Chondrocyte (in vitro differentiated cells): ENCODE results near the gene PMAIP1. TPM values are rescaled to one million over a fixed set of nuclear protein-coding genes. Genes with fewer than 3 reads are reported as not detected.

Experiments
- DNase-seq: peaks from one replicate; pipeline ENCODE4 v3.0.0; 2021; ENCODE audit warnings: mixed read lengths, low spot score
- H3K27ac Mint-ChIP-seq: one replicate; pipeline ENCODE4 v1.8.0; 2021; ENCODE audit warnings: mild to moderate bottlenecking, moderate library complexity, mixed read lengths; ENCODE audit not compliant: unreplicated experiment
- H3K27me3 Mint-ChIP-seq: 2 replicates; pipeline ENCODE4 v1.8.0; 2021; ENCODE audit warnings: low read depth, mixed read lengths
- H3K36me3 Mint-ChIP-seq: 2 replicates; pipeline ENCODE4 v1.8.0; 2021; ENCODE audit warnings: low read depth, mixed read lengths
- H3K4me1 Mint-ChIP-seq: 2 replicates; pipeline ENCODE4 v1.8.0; 2021; ENCODE audit warnings: low read depth, mild to moderate bottlenecking, mixed read lengths
- H3K4me3 Mint-ChIP-seq: one replicate; pipeline ENCODE4 v1.8.0; 2021; ENCODE audit warnings: mild to moderate bottlenecking, moderate library complexity, mixed read lengths; ENCODE audit not compliant: unreplicated experiment
- H3K9me3 Mint-ChIP-seq: 2 replicates; pipeline ENCODE4 v1.8.0; 2021; ENCODE audit warnings: low read depth, mixed read lengths
- total RNA-seq: library from RNA; stranded (reverse); gene quantifications from 3 replicates; pipeline ENCODE4 v1.2.1, GENCODE V29; 2021
- TF ChIP-seq, protein P1 (sequence below): fragments of 200-600 bp; sonication (generic); IDR thresholded peaks from 2 replicates; pipeline ENCODE4 v1.5.0; 2021; ENCODE audit warnings: antibody characterized with exemption, mild to moderate bottlenecking, moderate library complexity

Gene PMAIP1
- total RNA-seq, 1 donor from 2014 or later: 8.0 TPM

DNA sequence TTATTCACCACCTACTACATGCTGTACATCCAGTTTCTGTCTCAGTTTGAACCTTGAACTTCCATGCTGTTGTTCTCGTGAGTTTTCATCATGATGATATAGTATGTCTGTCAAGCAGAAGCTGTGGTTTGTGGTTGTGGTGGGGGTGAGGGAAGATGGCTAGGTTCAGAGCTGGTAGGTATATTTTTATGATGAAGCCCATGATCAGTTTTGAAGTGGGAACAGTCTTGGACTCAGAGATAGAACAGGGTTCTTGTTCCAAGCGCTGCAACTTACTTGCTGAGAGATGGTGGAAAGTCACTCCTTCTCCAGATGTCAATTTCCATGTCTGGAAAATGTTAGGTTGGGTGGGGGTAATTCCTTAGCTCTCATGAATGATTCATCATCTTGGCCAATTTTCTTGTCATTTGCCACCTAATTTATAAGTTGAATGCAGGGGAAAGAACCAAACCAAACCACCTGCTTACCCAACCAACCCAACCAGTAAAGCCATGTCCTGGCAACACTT is 21.6 kb downstream of the PMAIP1 start:
- H3K27me3 Mint-ChIP-seq: peaks cover 4% of the 10 kb centered on the region
- H3K27ac Mint-ChIP-seq: no peak overlapping the region
- no peaks in the 10 kb centered on the region for H3K36me3 Mint-ChIP-seq
- peaks cover 32% of the 10 kb centered on the region for H3K4me1 Mint-ChIP-seq
- no peak overlapping the region for H3K4me3 Mint-ChIP-seq
- H3K9me3 Mint-ChIP-seq: no peaks in the 10 kb centered on the region
- TF ChIP-seq, protein P1, sequence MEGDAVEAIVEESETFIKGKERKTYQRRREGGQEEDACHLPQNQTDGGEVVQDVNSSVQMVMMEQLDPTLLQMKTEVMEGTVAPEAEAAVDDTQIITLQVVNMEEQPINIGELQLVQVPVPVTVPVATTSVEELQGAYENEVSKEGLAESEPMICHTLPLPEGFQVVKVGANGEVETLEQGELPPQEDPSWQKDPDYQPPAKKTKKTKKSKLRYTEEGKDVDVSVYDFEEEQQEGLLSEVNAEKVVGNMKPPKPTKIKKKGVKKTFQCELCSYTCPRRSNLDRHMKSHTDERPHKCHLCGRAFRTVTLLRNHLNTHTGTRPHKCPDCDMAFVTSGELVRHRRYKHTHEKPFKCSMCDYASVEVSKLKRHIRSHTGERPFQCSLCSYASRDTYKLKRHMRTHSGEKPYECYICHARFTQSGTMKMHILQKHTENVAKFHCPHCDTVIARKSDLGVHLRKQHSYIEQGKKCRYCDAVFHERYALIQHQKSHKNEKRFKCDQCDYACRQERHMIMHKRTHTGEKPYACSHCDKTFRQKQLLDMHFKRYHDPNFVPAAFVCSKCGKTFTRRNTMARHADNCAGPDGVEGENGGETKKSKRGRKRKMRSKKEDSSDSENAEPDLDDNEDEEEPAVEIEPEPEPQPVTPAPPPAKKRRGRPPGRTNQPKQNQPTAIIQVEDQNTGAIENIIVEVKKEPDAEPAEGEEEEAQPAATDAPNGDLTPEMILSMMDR: no peak
- DNase-seq: no peak

DNA sequence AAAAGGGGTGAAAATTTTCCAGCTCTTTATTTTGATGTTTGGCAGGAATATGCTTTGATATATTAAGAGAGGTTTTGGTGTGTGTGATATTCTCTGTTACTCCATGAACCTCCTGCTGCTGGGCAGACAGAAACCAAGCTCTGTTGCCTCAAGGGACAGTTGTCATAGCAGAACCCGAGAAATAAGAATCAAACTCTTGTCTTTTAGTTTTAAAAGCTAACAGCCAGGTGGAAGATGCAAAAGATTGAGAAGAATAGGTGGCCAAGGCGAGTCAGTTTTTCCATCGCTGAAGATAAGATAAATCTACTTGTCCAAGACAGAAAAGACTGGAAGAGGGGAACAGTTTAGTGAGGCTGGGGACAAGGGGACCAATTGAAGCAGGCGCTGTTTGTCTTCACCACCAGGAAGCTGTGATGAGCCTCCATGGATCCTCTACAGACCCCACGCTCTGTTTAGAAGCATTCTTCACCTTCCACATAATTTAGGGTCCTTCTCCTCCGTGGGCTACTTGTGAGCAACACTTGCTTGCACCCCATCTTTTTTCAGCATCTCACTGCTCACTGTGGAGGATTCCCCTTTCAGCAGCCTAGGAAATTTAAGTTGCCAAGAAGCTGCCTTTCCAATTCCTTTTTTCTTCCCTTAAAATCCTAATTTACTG is 23.9 kb downstream of the PMAIP1 start:
- no peak overlapping the region for H3K4me3 Mint-ChIP-seq
- H3K27me3 Mint-ChIP-seq: peaks cover 4% of the 10 kb centered on the region
- no peaks in the 10 kb centered on the region for H3K36me3 Mint-ChIP-seq
- peaks cover 18% of the 10 kb centered on the region for H3K4me1 Mint-ChIP-seq
- TF ChIP-seq, protein P1: no peak
- H3K9me3 Mint-ChIP-seq: no peaks in the 10 kb centered on the region
- DNase-seq: no peak
- no peak overlapping the region for H3K27ac Mint-ChIP-seq

DNA sequence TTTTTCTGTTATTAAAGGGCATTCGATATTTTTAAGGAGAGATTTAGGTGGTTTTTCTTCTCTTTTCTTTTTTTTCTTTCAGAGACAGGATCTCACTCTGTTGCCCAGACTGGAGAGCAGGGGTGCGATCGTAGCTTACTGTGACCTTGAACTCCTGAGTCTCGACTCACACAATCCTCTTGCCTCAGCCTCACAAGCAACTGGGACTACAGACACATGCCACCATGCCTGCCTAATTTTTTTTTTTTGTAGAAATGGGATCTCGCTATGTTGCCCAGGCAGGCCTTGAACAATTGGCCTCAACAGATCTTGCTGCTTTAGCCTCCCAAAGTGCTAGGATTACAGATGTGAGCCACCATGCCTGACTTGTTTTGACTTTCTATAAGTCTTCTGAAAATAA is 26.3 kb downstream of the PMAIP1 start:
- H3K9me3 Mint-ChIP-seq: no peaks in the 10 kb centered on the region
- H3K4me3 Mint-ChIP-seq: no peak overlapping the region
- H3K27ac Mint-ChIP-seq: no peak overlapping the region
- TF ChIP-seq, protein P1: no peak
- peaks cover 4% of the 10 kb centered on the region for H3K27me3 Mint-ChIP-seq
- H3K36me3 Mint-ChIP-seq: no peaks in the 10 kb centered on the region
- DNase-seq: no peak
- H3K4me1 Mint-ChIP-seq: peaks cover 9% of the 10 kb centered on the region

DNA sequence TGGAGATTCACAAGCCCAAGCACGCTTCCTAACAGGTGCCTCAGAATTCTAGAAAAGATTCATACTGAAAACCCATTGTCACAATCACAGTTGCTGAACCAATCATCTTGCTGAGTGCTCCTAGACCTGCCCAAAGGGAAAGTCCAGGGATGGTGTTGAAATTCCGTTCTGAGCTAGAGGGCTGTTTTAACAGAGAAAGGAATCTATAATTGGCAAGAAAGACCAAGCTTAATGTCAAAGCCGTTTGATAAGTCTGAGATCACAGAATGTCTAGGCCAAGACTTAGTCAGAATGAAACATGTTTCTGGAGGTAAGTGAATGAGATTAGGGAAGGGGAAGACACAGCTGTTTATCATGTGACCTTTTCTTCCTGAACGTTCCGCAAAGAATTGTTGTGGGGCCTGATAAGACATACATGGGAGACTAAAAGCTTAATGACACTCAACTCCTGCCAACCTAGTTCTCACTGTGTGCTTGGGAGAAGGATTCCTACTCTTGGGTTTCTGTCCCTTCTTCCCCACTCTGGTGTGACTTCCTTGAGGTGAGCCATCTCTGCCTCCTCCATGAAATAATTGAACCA is 27.5 kb downstream of the PMAIP1 start:
- peaks cover 9% of the 10 kb centered on the region for H3K4me1 Mint-ChIP-seq
- no peak overlapping the region for H3K27ac Mint-ChIP-seq
- no peak for DNase-seq
- TF ChIP-seq, protein P1: no peak
- no peak overlapping the region for H3K4me3 Mint-ChIP-seq
- H3K27me3 Mint-ChIP-seq: peaks cover 4% of the 10 kb centered on the region
- H3K9me3 Mint-ChIP-seq: no peaks in the 10 kb centered on the region
- H3K36me3 Mint-ChIP-seq: no peaks in the 10 kb centered on the region

DNA sequence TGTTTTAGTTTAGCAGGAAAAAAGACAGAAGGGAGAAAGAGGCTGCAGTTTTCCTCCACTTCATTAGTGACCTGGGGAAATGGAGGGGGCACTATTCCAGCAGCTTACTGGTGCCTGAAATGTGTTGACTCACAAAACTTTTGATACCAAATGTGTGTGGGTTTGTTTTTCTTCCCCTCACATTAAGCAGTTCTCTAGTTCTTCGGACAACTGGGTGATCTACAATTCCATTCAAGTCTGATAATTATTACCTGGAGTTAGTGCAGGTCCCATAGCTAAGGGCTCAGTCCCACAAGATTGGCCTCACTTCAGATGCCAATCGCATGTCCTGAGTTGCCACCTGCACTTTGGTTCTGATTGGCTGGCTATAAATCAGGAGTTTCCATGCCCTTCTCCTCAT is 28.4 kb downstream of the PMAIP1 start:
- Mint-ChIP-seq H3K9me3 (no peaks in the 10 kb centered on the region), H3K36me3 (no peaks in the 10 kb centered on the region), H3K4me1 (peaks cover 5% of the 10 kb centered on the region), H3K27ac (no peak overlapping the region), H3K4me3 (no peak overlapping the region), H3K27me3 (peaks cover 4% of the 10 kb centered on the region)
- no peak for DNase-seq
- TF ChIP-seq, protein P1: no peak
